ENCODE measurements around the gene SLC35E2B. TPM values are rescaled to one million over a fixed set of nuclear protein-coding genes. Genes with fewer than 3 reads are reported as not detected.
"Not testable (repeated sequence)": the region's sequence is repeated elsewhere in the genome, so short reads cannot be mapped to it uniquely, and the experiment has no call there.

Gene SLC35E2B
- total RNA-seq, 5 donors from 2014 or later (not counting 1 experiment from before 2014, with no cell fraction given), result 77.7 to 202 (median 128) TPM

GRCh38 chr1:1730230-1730629 lies 37.6 kb upstream of the SLC35E2B start:
- peaks cover 0 to 30% of the 10 kb centered on the region in 2 donors for H3K36me3 ChIP-seq (ENCODE audit: control insufficient read depth in 2 of 2, extremely low read depth in 1 of 2, insufficient read depth in 1 of 2, low read length in 1 of 2)
- POLR2A ChIA-PET; H3K27ac ChIP-seq (ENCODE audit: low read length); DNase-seq; H3K4me3 ChIP-seq (ENCODE audit: control insufficient read depth in 1 of 2, extremely low read depth in 1 of 2, low read length in 1 of 2); H3K36me3 Mint-ChIP-seq; H3K27me3 Mint-ChIP-seq; H3K27me3 ChIP-seq (replicated peaks in 1 of 2; ENCODE audit: control insufficient read depth in 2 of 2, extremely low read depth in 1 of 2, insufficient read depth in 2 of 2, low read length in 1 of 2); H3K4me3 Mint-ChIP-seq; CTCF ChIA-PET; H3K9me3 ChIP-seq; ATAC-seq (replicated peaks in 1 of 4); H3K9me3 Mint-ChIP-seq: not testable (repeated sequence)
- H3K4me1 ChIP-seq (ENCODE audit: control insufficient read depth in 1 of 2, extremely low read depth in 1 of 2, insufficient read depth in 2 of 2, low read length in 2 of 2), result peaks cover 6 to 20% of the 10 kb centered on the region in 2 experiments
- WGBS (ENCODE audit: insufficient coverage), result no CpG with 5 or more reads among the region's 13 CpGs
- Mint-ChIP-seq H3K27ac (peak overlapping the region in 1 of 2 donors; percentile 100), H3K4me1 (peaks cover 9 to 19% (median 15%) of the 10 kb centered on the region in 3 donors)

GRCh38 chr1:1729116-1729816 lies 36.7 kb upstream of the SLC35E2B start:
- H3K36me3 Mint-ChIP-seq; ATAC-seq (replicated peaks in 1 of 4); H3K27me3 Mint-ChIP-seq; H3K9me3 Mint-ChIP-seq; DNase-seq; H3K27me3 ChIP-seq (replicated peaks in 1 of 2; ENCODE audit: control insufficient read depth in 2 of 2, extremely low read depth in 1 of 2, insufficient read depth in 2 of 2, low read length in 1 of 2); POLR2A ChIA-PET; H3K4me3 ChIP-seq (ENCODE audit: control insufficient read depth in 1 of 2, extremely low read depth in 1 of 2, low read length in 1 of 2); H3K9me3 ChIP-seq: not testable (repeated sequence)
- Mint-ChIP-seq H3K4me3 (peak overlapping the region in 2 of 3 donors; percentile 6 to 69), H3K4me1 (peaks cover 9 to 21% (median 18%) of the 10 kb centered on the region in 3 donors), H3K27ac (peak overlapping the region; percentile 91 to 100)
- Histone ChIP-seq H3K4me1 (ENCODE audit: control insufficient read depth in 1 of 2, extremely low read depth in 1 of 2, insufficient read depth in 2 of 2, low read length in 2 of 2) (peaks cover 6 to 23% of the 10 kb centered on the region in 2 experiments), H3K27ac (ENCODE audit: low read length) (peak overlapping the region; percentile 63), H3K36me3 (ENCODE audit: control insufficient read depth in 2 of 2, extremely low read depth in 1 of 2, insufficient read depth in 1 of 2, low read length in 1 of 2) (peaks cover 0 to 30% of the 10 kb centered on the region in 2 donors)
- 100% methylated on average over 2 of the region's 18 CpGs for WGBS (ENCODE audit: insufficient coverage)
- CTCF ChIA-PET, result interaction anchor here in 1 of 2 donors (1.5 kb wide), 1 partner anchor 64 kb away, joined by 4 read pairs; no protein-coding TSS in a partner anchor

- H3K9me3 Mint-ChIP-seq; H3K27me3 ChIP-seq (replicated peaks in 1 of 2; ENCODE audit: control insufficient read depth in 2 of 2, extremely low read depth in 1 of 2, insufficient read depth in 2 of 2, low read length in 1 of 2); H3K4me3 ChIP-seq (ENCODE audit: control insufficient read depth in 1 of 2, extremely low read depth in 1 of 2, low read length in 1 of 2); POLR2A ChIA-PET; H3K9me3 ChIP-seq; H3K36me3 Mint-ChIP-seq; H3K27me3 Mint-ChIP-seq: not testable (repeated sequence)
- peak overlapping the region; percentile 63 for H3K27ac ChIP-seq (ENCODE audit: low read length)
- DNase-seq, result peak in 25 of 35 experiments; percentile 11 to 51 (median 24)
- H3K36me3 ChIP-seq (ENCODE audit: control insufficient read depth in 2 of 2, extremely low read depth in 1 of 2, insufficient read depth in 1 of 2, low read length in 1 of 2), result peaks cover 0 to 28% of the 10 kb centered on the region in 2 donors
- peaks cover 9 to 22% (median 19%) of the 10 kb centered on the region in 3 donors for H3K4me1 Mint-ChIP-seq
- CTCF ChIA-PET, result interaction anchor here in 1 of 2 donors (1.5 kb wide), 1 partner anchor 63 kb away, joined by 4 read pairs; no protein-coding TSS in a partner anchor
- peak overlapping the region; percentile 44 to 75 (median 69) for H3K4me3 Mint-ChIP-seq
- peak overlapping the region; percentile 91 to 100 for H3K27ac Mint-ChIP-seq
- WGBS (ENCODE audit: insufficient coverage), result no CpG with 5 or more reads among the region's 14 CpGs
- peak in 3 of 4 experiments; percentile 48 to 56 (median 49) for ATAC-seq (replicated peaks in 1 of 4)
- H3K4me1 ChIP-seq (ENCODE audit: control insufficient read depth in 1 of 2, extremely low read depth in 1 of 2, insufficient read depth in 2 of 2, low read length in 2 of 2), result peaks cover 6 to 23% of the 10 kb centered on the region in 2 experiments
Observed at GRCh38 chr1:1728308-1729005, 35.9 kb upstream of the SLC35E2B start.

GRCh38 chr1:1727131-1727651 lies 34.6 kb upstream of the SLC35E2B start:
- 86% methylated on average over 1 of the region's 12 CpGs for WGBS (ENCODE audit: insufficient coverage)
- H3K9me3 ChIP-seq; H3K27me3 ChIP-seq (replicated peaks in 1 of 2; ENCODE audit: control insufficient read depth in 2 of 2, extremely low read depth in 1 of 2, insufficient read depth in 2 of 2, low read length in 1 of 2); H3K27ac ChIP-seq (ENCODE audit: low read length); H3K27me3 Mint-ChIP-seq; DNase-seq; H3K9me3 Mint-ChIP-seq; POLR2A ChIA-PET; H3K36me3 Mint-ChIP-seq; H3K4me3 Mint-ChIP-seq; H3K4me3 ChIP-seq (ENCODE audit: control insufficient read depth in 1 of 2, extremely low read depth in 1 of 2, low read length in 1 of 2); ATAC-seq (replicated peaks in 1 of 4); CTCF ChIA-PET: not testable (repeated sequence)
- peak overlapping the region in 1 of 2 donors; percentile 52 for H3K27ac Mint-ChIP-seq
- peaks cover 6 to 24% of the 10 kb centered on the region in 2 experiments for H3K4me1 ChIP-seq (ENCODE audit: control insufficient read depth in 1 of 2, extremely low read depth in 1 of 2, insufficient read depth in 2 of 2, low read length in 2 of 2)
- peaks cover 9 to 22% (median 19%) of the 10 kb centered on the region in 3 donors for H3K4me1 Mint-ChIP-seq
- peaks cover 0 to 19% of the 10 kb centered on the region in 2 donors for H3K36me3 ChIP-seq (ENCODE audit: control insufficient read depth in 2 of 2, extremely low read depth in 1 of 2, insufficient read depth in 1 of 2, low read length in 1 of 2)

GRCh38 chr1:1726088-1726487 lies 33.5 kb upstream of the SLC35E2B start:
- H3K4me3 ChIP-seq (ENCODE audit: control insufficient read depth in 1 of 2, extremely low read depth in 1 of 2, low read length in 1 of 2); H3K36me3 Mint-ChIP-seq; H3K9me3 Mint-ChIP-seq; H3K27me3 ChIP-seq (replicated peaks in 1 of 2; ENCODE audit: control insufficient read depth in 2 of 2, extremely low read depth in 1 of 2, insufficient read depth in 2 of 2, low read length in 1 of 2); ATAC-seq (replicated peaks in 1 of 4); DNase-seq; CTCF ChIA-PET; H3K9me3 ChIP-seq; H3K27ac ChIP-seq (ENCODE audit: low read length); H3K27me3 Mint-ChIP-seq; POLR2A ChIA-PET: not testable (repeated sequence)
- Histone ChIP-seq H3K4me1 (ENCODE audit: control insufficient read depth in 1 of 2, extremely low read depth in 1 of 2, insufficient read depth in 2 of 2, low read length in 2 of 2) (peaks cover 6 to 24% of the 10 kb centered on the region in 2 experiments), H3K36me3 (ENCODE audit: control insufficient read depth in 2 of 2, extremely low read depth in 1 of 2, insufficient read depth in 1 of 2, low read length in 1 of 2) (peaks cover 0 to 18% of the 10 kb centered on the region in 2 donors)
- Mint-ChIP-seq H3K4me3 (peak overlapping the region in 2 of 3 donors; percentile 22 to 34), H3K4me1 (peaks cover 9 to 28% (median 22%) of the 10 kb centered on the region in 3 donors), H3K27ac (peak overlapping the region in 1 of 2 donors; percentile 22)
- WGBS (ENCODE audit: insufficient coverage), result 98% methylated on average over 16 of the region's 17 CpGs

All from T-cell (primary cell).